GM21526 (cell line): ENCODE results near the gene RBFOX2.

ENCODE experiments used
- ATAC-seq: cut with Tn5 transposase; IDR thresholded peaks from one replicate; pipeline ENCODE4 v1.9.1; 2021; ENCODE audit warnings: moderate library complexity; ENCODE audit not compliant: unreplicated experiment, low FRiP score

Gene RBFOX2

GRCh38 chr22:35955546-35955945 lies 73.1 kb downstream of the RBFOX2 start:
- no peak for ATAC-seq

GRCh38 chr22:35952576-35952975 lies 76.0 kb downstream of the RBFOX2 start:
- no peak for ATAC-seq

GRCh38 chr22:35950262-35950661 lies 78.4 kb downstream of the RBFOX2 start:
- no peak for ATAC-seq

- no peak for ATAC-seq
Observed at GRCh38 chr22:35949243-35949642, 79.4 kb downstream of the RBFOX2 start.

- ATAC-seq: no peak
Observed at GRCh38 chr22:35947794-35948425, 80.7 kb downstream of the RBFOX2 start.

- no peak for ATAC-seq
Observed at GRCh38 chr22:35944458-35944857, 84.2 kb downstream of the RBFOX2 start.

- ATAC-seq: no peak
Observed at GRCh38 chr22:35940166-35940565, 88.5 kb downstream of the RBFOX2 start.

- no peak for ATAC-seq
Observed at GRCh38 chr22:35938226-35938625, 90.4 kb downstream of the RBFOX2 start.

- no peak for ATAC-seq
Observed at GRCh38 chr22:35930933-35931332, 97.7 kb downstream of the RBFOX2 start.

- no peak for ATAC-seq
Observed at GRCh38 chr22:35928285-35928798, 100.3 kb downstream of the RBFOX2 start.

GRCh38 chr22:35923026-35923425 lies 105.6 kb downstream of the RBFOX2 start:
- ATAC-seq: no peak

GRCh38 chr22:35921777-35922176 lies 106.8 kb downstream of the RBFOX2 start:
- ATAC-seq: no peak

GRCh38 chr22:35921044-35921443 lies 107.6 kb downstream of the RBFOX2 start:
- no peak for ATAC-seq

GRCh38 chr22:35919002-35919542 lies 109.6 kb downstream of the RBFOX2 start:
- ATAC-seq: no peak

- no peak for ATAC-seq
Observed at GRCh38 chr22:35918456-35918855, 110.2 kb downstream of the RBFOX2 start.

- ATAC-seq: no peak
Observed at GRCh38 chr22:35917651-35918050, 111.0 kb downstream of the RBFOX2 start.

GRCh38 chr22:35915477-35916013 lies 113.1 kb downstream of the RBFOX2 start:
- no peak for ATAC-seq

GRCh38 chr22:35914665-35915476 lies 113.8 kb downstream of the RBFOX2 start:
- ATAC-seq: no peak

- ATAC-seq: no peak
Observed at GRCh38 chr22:35914357-35914664, 114.3 kb downstream of the RBFOX2 start.

GRCh38 chr22:35913925-35914324 lies 114.7 kb downstream of the RBFOX2 start:
- no peak for ATAC-seq

- no peak for ATAC-seq
Observed at GRCh38 chr22:35912658-35913057, 116.0 kb downstream of the RBFOX2 start.
